IMR-90 (cell line): Measurements from ENCODE around the gene SLC35C1. TPM values are rescaled to one million over a fixed set of nuclear protein-coding genes. Genes with fewer than 3 reads are reported as not detected.

Experiments
- ATAC-seq: fragments of 200-7000 bp; cut with Tn5 transposase; 2 replicates; pipeline ENCODE4 v1.9.1; 2020; ENCODE audit warnings: low read depth, mild to moderate bottlenecking, moderate library complexity
- BruUV-seq: library from RNA; stranded (reverse); fragments of 400-500 nt; replicated peaks from 2 replicates; lab custom pipeline; 2021; lab: Mats Ljungman, UMichigan
- CTCF ChIA-PET: fragments of 300-600 bp; formaldehyde crosslinking; extraction: SDS; loops from one replicate; lab custom pipeline; 2021; ENCODE audit warnings: antibody characterized with exemption; lab: Yijun Ruan, JAX
- POLR2A ChIA-PET: fragments of 300-600 bp; sonication (Branson Sonifier 250); formaldehyde crosslinking; loops from one replicate; lab custom pipeline; 2022; ENCODE audit warnings: antibody characterized with exemption; ENCODE audit not compliant: unreplicated experiment; lab: Charles Lee
- DNase-seq: peaks from one replicate; pipeline ENCODE4 v3.0.0; 2013
- H2AFZ ChIP-seq: replicated peaks from 2 replicates; pipeline ENCODE3; 2013; ENCODE audit warnings: low read length, mild to moderate bottlenecking; ENCODE audit not compliant: poor library complexity
- H2AK5ac ChIP-seq: 2 replicates; pipeline ENCODE4 v1.6.1; 2013; ENCODE audit warnings: low read depth, low read length, inconsistent platforms
- H2AK9ac ChIP-seq: replicated peaks from 2 replicates; pipeline ENCODE3; 2013; ENCODE audit warnings: mild to moderate bottlenecking, low read depth, low read length, moderate library complexity; ENCODE audit not compliant: poor library complexity
- H2BK120ac ChIP-seq: 2 replicates; pipeline ENCODE4 v1.6.1; 2013; ENCODE audit warnings: low read depth, low read length, inconsistent platforms
- H2BK15ac ChIP-seq: 3 replicates; pipeline ENCODE4 v1.6.1; 2013; ENCODE audit warnings: low read depth, low read length, inconsistent platforms
- H2BK20ac ChIP-seq: 2 replicates; pipeline ENCODE4 v1.6.1; 2013; ENCODE audit warnings: low read depth, mild to moderate bottlenecking, inconsistent platforms, low read length, moderate library complexity
- H2BK5ac ChIP-seq: 2 replicates; pipeline ENCODE4 v1.6.1; 2013; ENCODE audit warnings: mild to moderate bottlenecking, low read depth, low read length, inconsistent platforms; ENCODE audit not compliant: poor library complexity, severe bottlenecking
- H3K14ac ChIP-seq: replicated peaks from 2 replicates; pipeline ENCODE4 v1.6.1; 2013; ENCODE audit warnings: low read depth, low read length, inconsistent platforms
- H3K18ac ChIP-seq: 2 replicates; pipeline ENCODE4 v1.6.1; 2013; ENCODE audit warnings: low read depth, low read length, control low read depth
- H3K23ac ChIP-seq: 2 replicates; pipeline ENCODE4 v1.6.1; 2013; ENCODE audit warnings: low read depth, low read length, inconsistent platforms
- H3K27ac ChIP-seq: 2 replicates; pipeline ENCODE4 v1.5.1; 2013; ENCODE audit warnings: mild to moderate bottlenecking, control low read depth, low read length; ENCODE audit not compliant: insufficient read depth
- H3K27me3 ChIP-seq: 2 replicates; pipeline ENCODE4 v1.6.1; 2013; ENCODE audit warnings: low read length; ENCODE audit not compliant: control insufficient read depth, insufficient read depth
- H3K36me3 ChIP-seq: 2 replicates; pipeline ENCODE4 v1.6.1; 2013; ENCODE audit warnings: low read length, mixed read lengths; ENCODE audit not compliant: control insufficient read depth, insufficient read depth
- H3K4ac ChIP-seq: 2 replicates; pipeline ENCODE4 v1.6.1; 2013; ENCODE audit warnings: low read depth, low read length, inconsistent platforms
- H3K4me1 ChIP-seq: 2 replicates; pipeline ENCODE4 v1.6.1; 2013; ENCODE audit warnings: low read length, mixed read lengths; ENCODE audit not compliant: control insufficient read depth, insufficient read depth
- H3K4me2 ChIP-seq: 2 replicates; pipeline ENCODE4 v1.6.1; 2013; ENCODE audit warnings: low read depth, mild to moderate bottlenecking, control low read depth, low read length, moderate library complexity
- H3K4me3 ChIP-seq: 2 replicates; pipeline ENCODE4 v1.5.1; 2013; ENCODE audit warnings: low read depth, mild to moderate bottlenecking, control low read depth, low read length, moderate library complexity; ENCODE audit not compliant: insufficient read depth
- H3K56ac ChIP-seq: 2 replicates; pipeline ENCODE4 v1.6.1; 2013; ENCODE audit warnings: low read length, inconsistent platforms; ENCODE audit not compliant: insufficient read depth; ENCODE audit errors: extremely low read depth
- H3K79me1 ChIP-seq, 2 experiments: 2 replicates each; pipeline ENCODE4 v1.6.1; 2013; ENCODE audit warnings: low read length in 2 of 2, inconsistent platforms in 1 of 2, low read depth in 1 of 2
- H3K9ac ChIP-seq: 2 replicates; pipeline ENCODE4 v1.6.1; 2013; ENCODE audit warnings: low read depth, low read length, control low read depth
- H3K9me1 ChIP-seq: 2 replicates; pipeline ENCODE4 v1.6.1; 2013; ENCODE audit warnings: low read length, inconsistent platforms; ENCODE audit not compliant: insufficient read depth
- H3K9me3 ChIP-seq: 2 replicates; pipeline ENCODE4 v1.6.1; 2013; ENCODE audit warnings: low read length; ENCODE audit not compliant: control insufficient read depth, insufficient read depth
- H4K20me1 ChIP-seq: 2 replicates; pipeline ENCODE4 v1.6.1; 2013; ENCODE audit warnings: low read length, inconsistent platforms; ENCODE audit not compliant: insufficient read depth
- H4K5ac ChIP-seq: 2 replicates; pipeline ENCODE4 v1.6.1; 2013; ENCODE audit warnings: mild to moderate bottlenecking, low read depth, low read length, control low read depth
- H4K8ac ChIP-seq, 2 experiments: 2 replicates each; pipeline ENCODE4 v1.6.1; 2013; ENCODE audit warnings: low read depth in 2 of 2, low read length in 2 of 2, control low read depth in 1 of 2, inconsistent platforms in 1 of 2
- H4K91ac ChIP-seq: 2 replicates; pipeline ENCODE4 v1.6.1; 2013; ENCODE audit warnings: low read depth, low read length, inconsistent platforms; ENCODE audit not compliant: insufficient read depth
- BHLHE40 ChIP-seq: fragments of 150-350 bp; IDR thresholded peaks from 2 replicates; pipeline ENCODE4 v1.6.1; 2016; ENCODE audit warnings: mild to moderate bottlenecking, low read depth, low read length
- CEBPB ChIP-seq: IDR thresholded peaks from 2 replicates; pipeline ENCODE4 v1.6.1; 2012; ENCODE audit warnings: low read depth, low read length, improper control_type of control experiment
- CHD1 ChIP-seq: IDR thresholded peaks from 2 replicates; pipeline ENCODE4 v1.6.1; 2012; ENCODE audit warnings: low read depth, low read length, improper control_type of control experiment
- FOS ChIP-seq: fragments of 150-350 bp; IDR thresholded peaks from 2 replicates; pipeline ENCODE4 v1.6.1; 2016; ENCODE audit warnings: low read depth, low read length
- MAFK ChIP-seq: IDR thresholded peaks from 2 replicates; pipeline ENCODE4 v1.6.1; 2012; ENCODE audit warnings: low read depth, low read length, improper control_type of control experiment
- MAZ ChIP-seq: IDR thresholded peaks from 2 replicates; pipeline ENCODE4 v1.6.1; 2012; ENCODE audit warnings: low read depth, mild to moderate bottlenecking, low read length, improper control_type of control experiment, moderate library complexity, borderline replicate concordance
- MXI1 ChIP-seq: IDR thresholded peaks from 2 replicates; pipeline ENCODE4 v1.6.1; 2012; ENCODE audit warnings: low read depth, mild to moderate bottlenecking, low read length, moderate library complexity, borderline replicate concordance
- NFE2L2 ChIP-seq: fragments of 150-350 bp; IDR thresholded peaks from 2 replicates; pipeline ENCODE4 v1.6.1; 2016; ENCODE audit warnings: low read depth, mild to moderate bottlenecking, low read length
- POLR2A ChIP-seq: IDR thresholded peaks from 2 replicates; pipeline ENCODE4 v1.6.1; 2012; ENCODE audit warnings: mild to moderate bottlenecking, low read depth, low read length
- RAD21 ChIP-seq: IDR thresholded peaks from 2 replicates; pipeline ENCODE4 v1.6.1; 2012; ENCODE audit warnings: low read length, improper control_type of control experiment
- RCOR1 ChIP-seq: IDR thresholded peaks from 2 replicates; pipeline ENCODE4 v1.6.1; 2012; ENCODE audit warnings: mild to moderate bottlenecking, low read length, improper control_type of control experiment; ENCODE audit not compliant: insufficient replicate concordance
- RFX5 ChIP-seq: IDR thresholded peaks from 2 replicates; pipeline ENCODE4 v1.8.0; 2012; ENCODE audit warnings: low read depth, mild to moderate bottlenecking, low read length, moderate library complexity
- SMC3 ChIP-seq: fragments of 150-350 bp; IDR thresholded peaks from 2 replicates; pipeline ENCODE4 v1.6.1; 2016; ENCODE audit warnings: low read depth, mild to moderate bottlenecking, antibody characterized with exemption, low read length, moderate library complexity
- whole genome bisulfite sequencing, 2 experiments: methylation state at CpG; one replicate each; pipeline versions ENCODE4 v1.1.5 to v1.1.7; 2013; ENCODE audit warnings: missing lambda C conversion rate in 2 of 2; ENCODE audit not compliant: insufficient read length in 1 of 2; ENCODE audit errors: extremely low coverage in 2 of 2; 5-methylcytosine and 5-hydroxymethylcytosine counted together
- dilution Hi-C: fragments of 300-500 bp; cut with HindIII; formaldehyde crosslinking; loops from one replicate; pipeline ENCODE4 v1.14.3; 2018; ENCODE audit warnings: low sequenced_read_pairs; ENCODE audit not compliant: unreplicated experiment
- in situ Hi-C: fragments of 300-500 bp; cut with MboI; formaldehyde crosslinking; loops from 3 replicates; pipeline ENCODE4 v1.14.3; 2019; ENCODE audit warnings: low sequenced_read_pairs, inconsistent platforms, mixed read lengths
- intact Hi-C: fragments of 100-400 bp; cut with micrococcal nuclease; formaldehyde crosslinking; loops from 2 replicates; pipeline ENCODE4 v1.10.0; 2022
- polyA plus RNA-seq, 3 experiments: library from polyadenylated mRNA; depleted of rRNA; stranded (reverse); fragments of >200 nt; gene quantifications; 2 replicates each; pipeline ENCODE4 v1.2.3, GENCODE V29; 2012; ENCODE audit warnings: low replicate concordance in 1 of 3
- total RNA-seq: library from RNA; depleted of rRNA; stranded (reverse); fragments of >200 nt; gene quantifications from 2 replicates; pipeline ENCODE4 v1.2.3, GENCODE V29; 2012
- TF ChIP-seq, protein P1 (sequence below): conservative IDR thresholded peaks from 2 replicates; pipeline ENCODE4 v1.5.1; 2012; ENCODE audit warnings: mild to moderate bottlenecking, low read depth, low read length, improper control_type of control experiment
- TF ChIP-seq, protein P2 (sequence below): fragments of 150-350 bp; IDR thresholded peaks from 2 replicates; pipeline ENCODE4 v1.6.1; 2016; ENCODE audit warnings: low read depth, mild to moderate bottlenecking, low read length, moderate library complexity, borderline replicate concordance
- TF ChIP-seq, protein P3 (sequence below): fragments of 150-350 bp; IDR thresholded peaks from 2 replicates; pipeline ENCODE4 v1.6.1; 2017; ENCODE audit warnings: mild to moderate bottlenecking, antibody characterized with exemption, low read length, low read depth

SLC35C1 gene
- total and polyA plus RNA-seq, 2 of the 4 experiments (the other 2 are of a cell fraction): 4.3 to 27.1 TPM

DNA sequence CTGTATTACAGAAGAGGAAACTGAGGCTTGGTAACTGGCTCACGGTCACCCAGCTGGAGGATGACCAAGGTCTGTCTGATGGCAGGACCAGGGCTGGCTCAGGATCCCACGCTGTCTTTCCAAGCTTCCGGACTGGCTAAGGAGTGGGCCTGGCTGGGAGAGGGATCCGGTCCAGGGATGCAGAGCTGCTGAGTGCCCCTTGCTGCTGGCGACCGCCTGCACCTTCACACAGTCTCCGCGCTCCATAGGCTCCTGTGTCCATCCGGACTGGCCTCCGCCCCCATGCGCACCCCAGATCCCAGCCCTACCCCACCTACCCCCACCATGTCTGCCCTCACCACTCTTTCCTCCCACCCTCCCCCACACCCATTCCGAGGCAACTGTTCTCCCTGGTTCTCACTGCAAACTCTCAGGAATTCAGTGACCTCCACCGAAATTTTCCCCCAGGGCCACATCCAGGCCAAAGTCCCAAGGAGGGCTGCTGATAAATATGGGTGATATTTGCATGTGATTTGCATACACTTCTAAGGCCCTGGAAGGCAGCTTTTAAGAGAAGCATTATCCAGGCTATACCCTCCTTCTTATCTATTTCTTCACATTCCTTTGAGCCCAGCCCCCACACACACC, 48.5 kb upstream of the SLC35C1 start:
- no peak overlapping the region for H2BK15ac ChIP-seq
- no peaks in the 10 kb centered on the region for H4K20me1 ChIP-seq
- H3K23ac ChIP-seq: no peak overlapping the region
- TF ChIP-seq NFE2L2: no peak
- TF ChIP-seq, protein P1, sequence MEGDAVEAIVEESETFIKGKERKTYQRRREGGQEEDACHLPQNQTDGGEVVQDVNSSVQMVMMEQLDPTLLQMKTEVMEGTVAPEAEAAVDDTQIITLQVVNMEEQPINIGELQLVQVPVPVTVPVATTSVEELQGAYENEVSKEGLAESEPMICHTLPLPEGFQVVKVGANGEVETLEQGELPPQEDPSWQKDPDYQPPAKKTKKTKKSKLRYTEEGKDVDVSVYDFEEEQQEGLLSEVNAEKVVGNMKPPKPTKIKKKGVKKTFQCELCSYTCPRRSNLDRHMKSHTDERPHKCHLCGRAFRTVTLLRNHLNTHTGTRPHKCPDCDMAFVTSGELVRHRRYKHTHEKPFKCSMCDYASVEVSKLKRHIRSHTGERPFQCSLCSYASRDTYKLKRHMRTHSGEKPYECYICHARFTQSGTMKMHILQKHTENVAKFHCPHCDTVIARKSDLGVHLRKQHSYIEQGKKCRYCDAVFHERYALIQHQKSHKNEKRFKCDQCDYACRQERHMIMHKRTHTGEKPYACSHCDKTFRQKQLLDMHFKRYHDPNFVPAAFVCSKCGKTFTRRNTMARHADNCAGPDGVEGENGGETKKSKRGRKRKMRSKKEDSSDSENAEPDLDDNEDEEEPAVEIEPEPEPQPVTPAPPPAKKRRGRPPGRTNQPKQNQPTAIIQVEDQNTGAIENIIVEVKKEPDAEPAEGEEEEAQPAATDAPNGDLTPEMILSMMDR: no peak
- TF ChIP-seq, protein P2, sequence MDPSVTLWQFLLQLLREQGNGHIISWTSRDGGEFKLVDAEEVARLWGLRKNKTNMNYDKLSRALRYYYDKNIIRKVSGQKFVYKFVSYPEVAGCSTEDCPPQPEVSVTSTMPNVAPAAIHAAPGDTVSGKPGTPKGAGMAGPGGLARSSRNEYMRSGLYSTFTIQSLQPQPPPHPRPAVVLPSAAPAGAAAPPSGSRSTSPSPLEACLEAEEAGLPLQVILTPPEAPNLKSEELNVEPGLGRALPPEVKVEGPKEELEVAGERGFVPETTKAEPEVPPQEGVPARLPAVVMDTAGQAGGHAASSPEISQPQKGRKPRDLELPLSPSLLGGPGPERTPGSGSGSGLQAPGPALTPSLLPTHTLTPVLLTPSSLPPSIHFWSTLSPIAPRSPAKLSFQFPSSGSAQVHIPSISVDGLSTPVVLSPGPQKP: no peak
- TF ChIP-seq, protein P3, sequence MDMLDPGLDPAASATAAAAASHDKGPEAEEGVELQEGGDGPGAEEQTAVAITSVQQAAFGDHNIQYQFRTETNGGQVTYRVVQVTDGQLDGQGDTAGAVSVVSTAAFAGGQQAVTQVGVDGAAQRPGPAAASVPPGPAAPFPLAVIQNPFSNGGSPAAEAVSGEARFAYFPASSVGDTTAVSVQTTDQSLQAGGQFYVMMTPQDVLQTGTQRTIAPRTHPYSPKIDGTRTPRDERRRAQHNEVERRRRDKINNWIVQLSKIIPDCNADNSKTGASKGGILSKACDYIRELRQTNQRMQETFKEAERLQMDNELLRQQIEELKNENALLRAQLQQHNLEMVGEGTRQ: no peak
- TF ChIP-seq MXI1: no peak
- TF ChIP-seq SMC3: no peak
- TF ChIP-seq RFX5: no peak
- TF ChIP-seq MAFK: no peak
- TF ChIP-seq CHD1: no peak
- TF ChIP-seq CEBPB: no peak
- no peak for TF ChIP-seq MAZ
- TF ChIP-seq RCOR1: no peak
- TF ChIP-seq BHLHE40: no peak
- TF ChIP-seq FOS: no peak
- TF ChIP-seq POLR2A: no peak
- TF ChIP-seq RAD21: no peak
- CTCF ChIA-PET: interaction anchor here (1.3 kb wide), 1 partner anchor 15 kb away, joined by 3 read pairs; no protein-coding TSS in a partner anchor
- 54% methylated on average over 5 of the region's 13 CpGs; no CpG with 5 or more reads in 1 of the 2 experiments for WGBS, 2 experiments
- in situ Hi-C loops: no loop called here
- ATAC-seq (no peak), DNase-seq (no peak)
- dilution Hi-C loops: no loop called here
- H2AK9ac ChIP-seq: no peak overlapping the region
- H3K56ac ChIP-seq: no peak overlapping the region
- H4K91ac ChIP-seq: no peak overlapping the region
- no TSS peak for BruUV-seq
- no peak overlapping the region for H3K27ac ChIP-seq
- no peaks in the 10 kb centered on the region for H3K79me1 ChIP-seq
- no peak overlapping the region for H4K8ac ChIP-seq
- no peaks in the 10 kb centered on the region for H3K9me3 ChIP-seq
- H3K4ac ChIP-seq: no peak overlapping the region
- H2AK5ac ChIP-seq: no peak overlapping the region
- no peak overlapping the region for H3K14ac ChIP-seq
- no peak overlapping the region for H4K5ac ChIP-seq
- H2BK120ac ChIP-seq: no peak overlapping the region
- no peak overlapping the region for H3K4me3 ChIP-seq
- no peak overlapping the region for H3K18ac ChIP-seq
- no peak overlapping the region for H2BK20ac ChIP-seq
- no peaks in the 10 kb centered on the region for H3K4me1 ChIP-seq
- no peak overlapping the region for H2AFZ ChIP-seq
- no peak overlapping the region for H3K9ac ChIP-seq
- H3K27me3 ChIP-seq: peaks cover 35% of the 10 kb centered on the region
- H3K9me1 ChIP-seq: no peaks in the 10 kb centered on the region
- no peak overlapping the region for H3K4me2 ChIP-seq
- POLR2A ChIA-PET: no interaction called here
- intact Hi-C loops: no loop called here
- no peak overlapping the region for H2BK5ac ChIP-seq
- H3K36me3 ChIP-seq: no peaks in the 10 kb centered on the region
